DOHH2 (cell line): ENCODE measurements around the gene SMURF2.

ENCODE experiments used
- H3F3A ChIP-seq: fragments of 200-600 bp; sonication (generic), shearing (Covaris generic); 2 replicates; pipeline ENCODE4 v1.6.0; 2016; ENCODE audit warnings: antibody characterized with exemption, mild to moderate bottlenecking; ENCODE audit not compliant: control insufficient read depth, insufficient read depth
- H3K27ac ChIP-seq: fragments of 200-600 bp; sonication (generic); 2 replicates; pipeline ENCODE4 v1.5.1; 2014; ENCODE audit warnings: low read depth, mild to moderate bottlenecking, low read length, moderate library complexity
- H3K27me3 ChIP-seq: fragments of 200-600 bp; sonication (generic); 2 replicates; pipeline ENCODE4 v1.6.1; 2014; ENCODE audit warnings: mild to moderate bottlenecking, low read length, mixed read lengths; ENCODE audit not compliant: control insufficient read depth
- H3K36me3 ChIP-seq: fragments of 200-600 bp; sonication (generic); 2 replicates; pipeline ENCODE4 v1.6.1; 2014; ENCODE audit warnings: mild to moderate bottlenecking, low read length, moderate library complexity, mixed read lengths; ENCODE audit not compliant: control insufficient read depth
- H3K4me1 ChIP-seq: fragments of 200-600 bp; sonication (generic); 2 replicates; pipeline ENCODE4 v1.6.1; 2014; ENCODE audit warnings: mild to moderate bottlenecking, low read length, mixed read lengths; ENCODE audit not compliant: control insufficient read depth
- H3K4me2 ChIP-seq: fragments of 200-600 bp; sonication (generic); 2 replicates; pipeline ENCODE4 v1.6.0; 2014; ENCODE audit warnings: mild to moderate bottlenecking, low read length, moderate library complexity
- H3K4me3 ChIP-seq: fragments of 200-600 bp; sonication (generic); 2 replicates; pipeline ENCODE4 v1.5.1; 2014; ENCODE audit warnings: mild to moderate bottlenecking, low read length, mixed read lengths
- H3K79me2 ChIP-seq: fragments of 200-600 bp; sonication (generic); 2 replicates; pipeline ENCODE4 v1.6.1; 2014; ENCODE audit warnings: mild to moderate bottlenecking, low read length, mixed read lengths; ENCODE audit not compliant: control insufficient read depth
- H3K9me2 ChIP-seq: fragments of 200-600 bp; sonication (generic); replicated peaks from 2 replicates; pipeline ENCODE4 v1.6.1; 2014; ENCODE audit warnings: mild to moderate bottlenecking, low read length, mixed read lengths; ENCODE audit not compliant: control insufficient read depth
- H3K9me3 ChIP-seq: fragments of 200-600 bp; sonication (generic); 2 replicates; pipeline ENCODE4 v1.6.1; 2014; ENCODE audit warnings: antibody characterized with exemption, low read length, mixed read lengths; ENCODE audit not compliant: control insufficient read depth, insufficient read depth
- H4K20me1 ChIP-seq: fragments of 200-600 bp; sonication (generic); 2 replicates; pipeline ENCODE4 v1.6.0; 2014; ENCODE audit warnings: low read depth, mild to moderate bottlenecking, antibody characterized with exemption, low read length, moderate library complexity; ENCODE audit not compliant: control insufficient read depth, insufficient read depth
- EZH2phosphoT487 ChIP-seq: fragments of 200-600 bp; sonication (generic); IDR thresholded peaks from 2 replicates; pipeline ENCODE4 v1.6.1; 2017; ENCODE audit warnings: borderline replicate concordance, mild to moderate bottlenecking, antibody characterized with exemption, low read length, moderate library complexity, mixed read lengths
- TF ChIP-seq, protein P1 (sequence below): fragments of 200-600 bp; sonication (generic); IDR thresholded peaks from one replicate; pipeline ENCODE4 v1.5.1; 2014; ENCODE audit warnings: antibody characterized with exemption, mild to moderate bottlenecking, low read depth, low read length; ENCODE audit not compliant: poor library complexity, severe bottlenecking

Gene SMURF2

DNA sequence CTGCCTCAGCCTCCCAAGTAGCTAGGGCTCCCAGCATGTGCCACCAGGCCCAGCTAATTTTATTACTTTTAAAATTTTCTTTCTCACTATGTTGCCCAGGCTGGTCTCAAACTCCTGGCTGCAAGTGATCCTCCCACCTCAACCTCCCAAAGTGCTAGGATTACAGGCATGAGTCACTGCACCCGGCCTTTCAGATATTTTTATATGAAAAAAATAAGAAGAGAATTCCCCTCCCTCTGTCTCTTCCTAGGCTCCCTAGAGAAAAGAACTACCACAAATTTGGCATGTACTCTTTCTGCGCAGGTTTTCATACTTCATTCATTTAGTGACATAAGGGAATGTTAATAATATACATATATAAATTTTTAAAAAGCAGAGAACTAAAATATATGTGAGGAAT lies 21.7 kb upstream of the SMURF2 start:
- Histone ChIP-seq H3K27me3 (no peaks in the 10 kb centered on the region), H3K27ac (no peak overlapping the region), H3K4me1 (no peaks in the 10 kb centered on the region), H3K9me3 (no peaks in the 10 kb centered on the region), H3K4me3 (no peak overlapping the region), H4K20me1 (no peaks in the 10 kb centered on the region), H3K9me2 (no peaks in the 10 kb centered on the region), H3K79me2 (no peaks in the 10 kb centered on the region), H3K4me2 (no peak overlapping the region), H3F3A (no peaks in the 10 kb centered on the region), H3K36me3 (no peaks in the 10 kb centered on the region)
- no peak for TF ChIP-seq EZH2phosphoT487
- TF ChIP-seq, protein P1, sequence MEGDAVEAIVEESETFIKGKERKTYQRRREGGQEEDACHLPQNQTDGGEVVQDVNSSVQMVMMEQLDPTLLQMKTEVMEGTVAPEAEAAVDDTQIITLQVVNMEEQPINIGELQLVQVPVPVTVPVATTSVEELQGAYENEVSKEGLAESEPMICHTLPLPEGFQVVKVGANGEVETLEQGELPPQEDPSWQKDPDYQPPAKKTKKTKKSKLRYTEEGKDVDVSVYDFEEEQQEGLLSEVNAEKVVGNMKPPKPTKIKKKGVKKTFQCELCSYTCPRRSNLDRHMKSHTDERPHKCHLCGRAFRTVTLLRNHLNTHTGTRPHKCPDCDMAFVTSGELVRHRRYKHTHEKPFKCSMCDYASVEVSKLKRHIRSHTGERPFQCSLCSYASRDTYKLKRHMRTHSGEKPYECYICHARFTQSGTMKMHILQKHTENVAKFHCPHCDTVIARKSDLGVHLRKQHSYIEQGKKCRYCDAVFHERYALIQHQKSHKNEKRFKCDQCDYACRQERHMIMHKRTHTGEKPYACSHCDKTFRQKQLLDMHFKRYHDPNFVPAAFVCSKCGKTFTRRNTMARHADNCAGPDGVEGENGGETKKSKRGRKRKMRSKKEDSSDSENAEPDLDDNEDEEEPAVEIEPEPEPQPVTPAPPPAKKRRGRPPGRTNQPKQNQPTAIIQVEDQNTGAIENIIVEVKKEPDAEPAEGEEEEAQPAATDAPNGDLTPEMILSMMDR = no peak

DNA sequence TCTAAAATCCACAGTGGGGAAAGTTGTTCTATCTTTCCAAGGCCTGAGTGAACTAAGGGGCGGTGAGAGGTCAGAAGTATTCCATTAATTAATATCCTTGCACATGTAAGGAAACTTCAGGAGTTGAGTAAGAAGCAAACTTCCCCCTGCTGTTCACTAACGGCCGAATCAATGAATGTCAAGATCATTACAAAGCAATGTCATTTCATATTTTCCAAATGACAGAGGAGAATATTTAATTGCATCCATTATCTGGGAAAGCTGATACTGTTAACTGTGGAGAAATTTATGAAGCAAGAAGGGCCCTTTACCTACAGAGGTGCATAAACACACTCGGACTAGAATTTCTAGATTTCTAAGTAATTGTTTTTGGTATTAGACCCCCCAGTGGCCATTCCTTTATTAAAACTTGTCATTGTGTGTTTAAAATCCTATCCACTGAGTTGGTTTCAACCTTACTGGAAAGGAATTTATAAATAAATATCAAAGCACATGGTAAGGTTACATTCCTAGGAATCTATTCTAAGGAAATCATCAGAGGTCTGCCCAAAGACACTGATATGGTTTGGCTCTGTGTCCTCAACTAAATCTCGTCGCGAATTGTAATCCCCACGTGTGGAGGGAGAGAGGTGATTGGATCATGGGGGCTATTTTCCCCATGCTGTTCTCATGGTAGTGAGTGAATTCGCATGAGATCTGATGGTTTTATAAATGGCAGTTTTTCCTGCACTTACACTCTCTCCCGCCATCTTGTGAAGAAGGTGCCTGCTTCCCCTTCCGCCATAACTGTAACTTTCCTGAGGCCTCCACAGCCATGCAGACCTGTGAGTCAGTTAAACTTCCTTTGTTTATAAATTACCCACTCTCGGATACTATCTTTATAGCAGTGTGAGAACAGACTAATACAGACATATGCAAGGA lies 20.4 kb upstream of the SMURF2 start:
- H3K27me3 ChIP-seq = no peaks in the 10 kb centered on the region
- no peaks in the 10 kb centered on the region for H3K36me3 ChIP-seq
- H4K20me1 ChIP-seq = no peaks in the 10 kb centered on the region; the same call in 1 of the 2 replicates
- no peaks in the 10 kb centered on the region for H3K9me2 ChIP-seq
- H3K9me3 ChIP-seq = no peaks in the 10 kb centered on the region
- no peak for TF ChIP-seq EZH2phosphoT487
- TF ChIP-seq, protein P1 = no peak
- no peaks in the 10 kb centered on the region for H3F3A ChIP-seq
- H3K27ac ChIP-seq = no peak overlapping the region
- H3K4me1 ChIP-seq = no peaks in the 10 kb centered on the region
- H3K4me2 ChIP-seq = no peak overlapping the region
- no peak overlapping the region for H3K4me3 ChIP-seq
- H3K79me2 ChIP-seq = no peaks in the 10 kb centered on the region

DNA sequence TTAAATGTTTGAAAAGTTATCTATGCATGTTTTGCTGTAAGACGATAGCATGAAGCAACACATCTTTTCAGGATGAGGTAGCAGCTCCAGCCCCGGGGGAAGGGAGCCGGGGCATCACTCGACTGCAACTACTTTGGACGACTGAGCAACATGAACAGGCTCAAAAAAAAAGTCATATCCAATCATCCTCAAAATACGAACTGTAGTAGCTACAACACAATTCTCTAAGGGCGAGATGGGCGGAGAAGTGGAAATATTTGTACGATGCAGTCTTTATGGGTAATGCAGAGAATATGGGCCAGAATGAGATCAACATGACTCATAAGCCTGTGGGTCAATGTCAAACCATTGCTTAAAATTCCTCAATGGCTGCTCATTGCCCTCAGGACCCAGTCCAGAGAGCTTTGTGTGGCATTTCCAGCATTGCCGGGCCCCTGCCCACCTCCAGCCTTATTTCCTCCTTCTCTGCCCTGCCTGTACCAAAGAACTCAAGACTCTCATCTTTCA lies 17.7 kb upstream of the SMURF2 start:
- Histone ChIP-seq H3K27ac (no peak overlapping the region), H3K79me2 (no peaks in the 10 kb centered on the region), H3K4me3 (no peak overlapping the region), H3K4me1 (no peaks in the 10 kb centered on the region), H3K36me3 (no peaks in the 10 kb centered on the region), H3K9me2 (no peaks in the 10 kb centered on the region), H3K9me3 (no peaks in the 10 kb centered on the region), H3K27me3 (no peaks in the 10 kb centered on the region), H3F3A (no peaks in the 10 kb centered on the region), H3K4me2 (no peak overlapping the region), H4K20me1 (no peaks in the 10 kb centered on the region; the same call in 1 of the 2 replicates)
- TF ChIP-seq, protein P1 = no peak
- TF ChIP-seq EZH2phosphoT487 = no peak
